ENCODE results near the gene HIVEP3.

The HIVEP3 gene

GRCh38 chr1:41613689-41614574 lies 304.8 kb downstream of the HIVEP3 start:
- no peak overlapping the region for H3K4me2 ChIP-seq (ENCODE audit: low read length)
- no peaks in the 10 kb centered on the region for H3K9me3 ChIP-seq (ENCODE audit: control insufficient read depth, low read length)
- H3K79me2 ChIP-seq, result no peaks in the 10 kb centered on the region
- H3K27me3 ChIP-seq (ENCODE audit: control insufficient read depth, insufficient read depth, low read length), result no peaks in the 10 kb centered on the region
- H2AFZ ChIP-seq, result no peak overlapping the region
- no peak for TF ChIP-seq CTCF (IDR thresholded peaks at IDR 0.05)
- H3K27ac ChIP-seq, result no peak overlapping the region
- H3K36me3 ChIP-seq (ENCODE audit: control insufficient read depth, insufficient read depth, low read length), result no peaks in the 10 kb centered on the region
- peaks cover 5% of the 10 kb centered on the region for H3K4me1 ChIP-seq
- no peak overlapping the region for H3K4me3 ChIP-seq (ENCODE audit: low read depth, low read length)
- no peak overlapping the region for H3K9ac ChIP-seq

GRCh38 chr1:41612953-41613352 lies 305.8 kb downstream of the HIVEP3 start:
- no peak for TF ChIP-seq CTCF (IDR thresholded peaks at IDR 0.05)
- Histone ChIP-seq H3K27me3 (ENCODE audit: control insufficient read depth, insufficient read depth, low read length) (no peaks in the 10 kb centered on the region), H3K4me3 (ENCODE audit: low read depth, low read length) (no peak overlapping the region), H3K27ac (no peak overlapping the region), H3K9ac (no peak overlapping the region), H3K4me2 (ENCODE audit: low read length) (no peak overlapping the region), H3K36me3 (ENCODE audit: control insufficient read depth, insufficient read depth, low read length) (no peaks in the 10 kb centered on the region), H3K79me2 (no peaks in the 10 kb centered on the region), H2AFZ (no peak overlapping the region), H3K9me3 (ENCODE audit: control insufficient read depth, low read length) (no peaks in the 10 kb centered on the region), H3K4me1 (peaks cover 4% of the 10 kb centered on the region)

- Histone ChIP-seq H2AFZ (no peak overlapping the region), H3K79me2 (no peaks in the 10 kb centered on the region), H3K4me2 (ENCODE audit: low read length) (no peak overlapping the region), H3K4me3 (ENCODE audit: low read depth, low read length) (no peak overlapping the region), H3K4me1 (no peaks in the 10 kb centered on the region), H3K36me3 (ENCODE audit: control insufficient read depth, insufficient read depth, low read length) (no peaks in the 10 kb centered on the region), H3K27ac (no peak overlapping the region), H3K9me3 (ENCODE audit: control insufficient read depth, low read length) (no peaks in the 10 kb centered on the region), H3K27me3 (ENCODE audit: control insufficient read depth, insufficient read depth, low read length) (no peaks in the 10 kb centered on the region), H3K9ac (no peak overlapping the region)
- TF ChIP-seq CTCF (IDR thresholded peaks at IDR 0.05), result no peak
Measured at GRCh38 chr1:41611932-41612450, 306.7 kb downstream of the HIVEP3 start.

- no peak for TF ChIP-seq CTCF (IDR thresholded peaks at IDR 0.05)
- Histone ChIP-seq H3K4me1 (no peaks in the 10 kb centered on the region), H3K4me2 (ENCODE audit: low read length) (no peak overlapping the region), H2AFZ (no peak overlapping the region), H3K9ac (no peak overlapping the region), H3K27me3 (ENCODE audit: control insufficient read depth, insufficient read depth, low read length) (no peaks in the 10 kb centered on the region), H3K36me3 (ENCODE audit: control insufficient read depth, insufficient read depth, low read length) (no peaks in the 10 kb centered on the region), H3K79me2 (no peaks in the 10 kb centered on the region), H3K9me3 (ENCODE audit: control insufficient read depth, low read length) (no peaks in the 10 kb centered on the region), H3K27ac (no peak overlapping the region), H3K4me3 (ENCODE audit: low read depth, low read length) (no peak overlapping the region)
Measured at GRCh38 chr1:41611068-41611931, 307.4 kb downstream of the HIVEP3 start.

All from parathyroid adenoma (tissue), 2 donors.